GM19452 (cell line): Measurements from ENCODE around the gene CTAGE15.
"Not testable (repeated sequence)": the region's sequence is repeated elsewhere in the genome, so short reads cannot be mapped to it uniquely, and the experiment has no call there.

Experiments
- ATAC-seq: cut with Tn5 transposase; IDR thresholded peaks from one replicate; pipeline ENCODE4 v1.9.1; 2021; ENCODE audit not compliant: unreplicated experiment

CTAGE15 gene

GRCh38 chr7:143571501-143571900, at the start of gene CTAGE15:
Gene CTAGE15, plus strand, starts transcription at chr7:143571801. Its CDS starts 17 bp downstream, at chr7:143571818.
- ATAC-seq, result not testable (repeated sequence)

- not testable (repeated sequence) for ATAC-seq
Measured at GRCh38 chr7:143522309-143522916, 49.2 kb upstream of the CTAGE15 start.

DNA sequence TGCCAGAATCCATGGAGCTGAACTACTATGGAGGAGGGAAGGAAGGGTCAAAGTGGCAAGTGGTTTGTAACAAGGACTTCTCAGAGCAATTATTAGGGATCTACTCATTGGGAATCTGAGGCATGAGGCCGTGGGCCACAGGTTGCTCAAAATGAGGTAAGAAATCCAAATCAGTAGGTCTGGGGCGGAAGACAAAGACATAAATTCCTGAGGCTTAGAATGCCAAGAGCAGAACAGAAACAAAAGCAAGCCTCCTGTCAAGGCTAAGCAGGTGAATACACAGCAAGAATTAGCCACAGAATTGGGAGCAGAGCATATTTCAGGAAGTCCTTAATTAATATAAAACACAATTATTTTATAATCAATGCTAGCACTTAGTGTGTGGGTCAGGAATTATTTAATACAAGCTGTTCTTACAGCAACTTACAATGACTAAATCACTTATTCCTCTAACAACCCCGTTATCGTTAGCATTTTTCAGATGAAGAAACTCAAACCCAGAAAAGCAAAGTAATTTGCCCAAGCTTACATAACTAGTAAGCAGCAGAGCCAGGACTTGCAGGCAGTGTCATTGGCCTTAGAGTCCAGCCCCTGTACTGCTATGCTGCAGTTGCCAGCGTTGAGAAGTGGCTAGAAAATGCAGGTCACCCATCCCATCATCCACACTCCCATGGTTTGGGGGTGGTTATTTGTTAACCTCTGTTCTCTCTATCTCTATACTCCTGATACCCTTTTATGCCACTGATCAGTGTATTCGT, 40.3 kb upstream of the CTAGE15 start:
- ATAC-seq, result not testable (repeated sequence)

GRCh38 chr7:143531932-143532331, 39.7 kb upstream of the CTAGE15 start:
- not testable (repeated sequence) for ATAC-seq

GRCh38 chr7:143533213-143533839, 38.3 kb upstream of the CTAGE15 start:
- not testable (repeated sequence) for ATAC-seq

DNA sequence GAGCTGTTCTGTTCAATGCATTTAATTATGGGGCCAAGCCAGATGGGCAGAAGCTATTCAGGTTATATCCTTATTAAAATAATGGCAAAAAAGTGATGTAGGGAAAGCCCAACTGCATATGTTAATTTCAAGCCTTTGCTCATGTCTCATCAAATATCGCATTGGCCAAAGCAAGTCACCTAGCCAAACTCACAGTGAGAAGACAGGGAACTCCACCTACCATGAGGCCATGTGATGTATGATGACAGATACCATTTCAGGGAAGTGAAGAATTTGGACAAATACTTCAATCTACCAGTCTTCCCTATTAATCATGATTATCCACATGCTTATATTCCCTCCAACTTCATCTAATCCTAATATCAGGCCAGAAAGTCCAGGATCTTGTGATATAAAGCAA, 35.2 kb upstream of the CTAGE15 start:
- not testable (repeated sequence) for ATAC-seq

GRCh38 chr7:143543288-143544038, 28.1 kb upstream of the CTAGE15 start:
- not testable (repeated sequence) for ATAC-seq

GRCh38 chr7:143555968-143556367, 15.6 kb upstream of the CTAGE15 start:
- not testable (repeated sequence) for ATAC-seq

- peak; percentile 64 for ATAC-seq
Measured at GRCh38 chr7:143563306-143563705, 8.3 kb upstream of the CTAGE15 start.

GRCh38 chr7:143566001-143566400, 5.6 kb upstream of the CTAGE15 start:
- not testable (repeated sequence) for ATAC-seq

DNA sequence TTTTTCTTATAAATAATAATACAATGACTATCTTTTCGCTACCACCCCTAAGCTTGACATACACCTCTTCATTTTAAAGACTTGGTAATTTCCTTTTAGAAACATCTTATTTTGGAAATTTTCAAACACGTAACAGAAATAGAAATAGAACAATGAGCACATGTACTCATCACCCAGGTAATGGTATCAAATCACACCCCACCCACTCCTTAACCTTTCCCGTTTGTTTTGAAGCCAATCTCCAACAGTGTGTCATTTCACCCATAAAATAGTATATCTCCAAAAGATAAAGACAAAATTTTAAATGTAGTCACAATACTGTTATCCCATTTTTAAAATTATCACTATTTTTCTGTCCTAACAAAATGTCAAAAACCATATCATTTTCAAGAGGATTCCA, 16.6 kb downstream of the CTAGE15 start:
- ATAC-seq, result not testable (repeated sequence)

DNA sequence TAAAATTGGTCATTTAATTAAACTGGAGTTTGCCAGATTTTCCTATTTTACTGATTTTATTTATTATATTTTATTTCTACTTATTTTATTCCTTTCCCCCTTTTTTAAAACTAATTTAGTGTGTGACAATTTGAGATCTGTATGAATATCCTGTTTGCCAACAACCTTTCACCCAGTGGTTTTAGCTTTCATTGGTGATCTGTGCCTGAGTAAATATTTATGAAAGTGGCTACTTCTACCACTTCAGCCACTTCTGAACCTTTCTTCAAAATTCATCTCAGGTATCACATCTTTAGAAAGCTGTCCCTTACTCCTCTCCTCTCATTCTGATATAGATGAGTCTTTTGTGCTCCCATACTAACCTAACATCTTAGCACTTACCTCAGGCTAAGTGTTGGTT, 18.3 kb downstream of the CTAGE15 start:
- not testable (repeated sequence) for ATAC-seq

GRCh38 chr7:143598086-143598485, 26.5 kb downstream of the CTAGE15 start:
- ATAC-seq, result not testable (repeated sequence)

DNA sequence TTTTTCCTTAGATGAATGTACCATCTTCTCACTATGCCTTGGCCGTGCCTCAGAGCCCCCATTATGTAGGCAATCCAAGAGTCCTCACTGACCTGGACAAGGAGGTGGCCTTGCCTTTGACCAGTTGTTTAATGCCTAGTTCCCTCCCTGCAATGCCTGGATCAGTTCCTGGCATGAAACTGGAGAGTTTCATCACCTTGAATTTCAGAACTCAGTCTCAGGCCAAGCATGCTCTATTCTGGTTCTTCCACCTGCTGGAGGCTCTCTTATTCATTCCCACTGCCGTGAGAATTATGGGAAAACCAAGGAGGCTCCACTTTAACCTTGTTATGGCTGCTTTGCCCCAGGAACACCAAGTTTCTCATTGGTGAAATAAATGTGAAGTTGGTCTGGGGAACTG, 31.9 kb downstream of the CTAGE15 start:
- not testable (repeated sequence) for ATAC-seq

DNA sequence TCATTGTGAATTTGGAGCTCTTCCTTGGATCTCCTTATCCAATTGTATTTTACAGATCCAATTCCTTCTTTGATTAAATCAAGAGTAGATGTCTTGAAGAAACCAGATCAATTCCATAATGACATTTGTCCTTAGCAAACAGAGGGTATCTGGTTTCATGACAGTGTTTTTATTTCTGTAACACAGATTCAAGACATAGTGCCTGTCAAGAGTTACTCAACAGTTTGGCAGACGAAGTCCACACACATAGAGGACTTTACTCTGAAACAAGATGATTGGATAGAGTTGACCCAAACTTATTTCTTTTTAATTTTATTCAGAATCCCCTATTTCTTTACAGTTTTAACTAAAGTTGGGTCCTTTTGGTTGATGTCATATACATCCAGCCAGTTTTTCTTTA, 34.5 kb downstream of the CTAGE15 start:
- not testable (repeated sequence) for ATAC-seq

DNA sequence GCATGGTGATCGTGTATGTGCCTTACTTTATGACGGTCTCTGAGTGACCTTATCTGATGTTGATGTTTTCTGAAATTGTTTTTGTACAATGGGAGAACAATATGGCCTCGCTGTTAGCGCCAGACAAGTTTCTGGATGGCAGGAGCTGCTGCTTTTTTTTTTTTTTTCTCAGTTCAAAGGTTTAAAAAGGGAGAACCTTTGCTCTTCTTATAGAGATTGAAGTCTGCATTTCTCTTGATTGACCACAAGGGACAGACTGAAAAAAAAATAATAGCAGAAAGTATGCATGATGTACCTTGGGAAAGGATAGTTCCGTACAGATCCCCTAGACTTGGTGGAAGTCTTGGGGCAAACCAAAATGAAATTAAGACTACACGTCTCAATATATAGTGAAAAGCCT, 43.9 kb downstream of the CTAGE15 start:
- ATAC-seq, result not testable (repeated sequence)

DNA sequence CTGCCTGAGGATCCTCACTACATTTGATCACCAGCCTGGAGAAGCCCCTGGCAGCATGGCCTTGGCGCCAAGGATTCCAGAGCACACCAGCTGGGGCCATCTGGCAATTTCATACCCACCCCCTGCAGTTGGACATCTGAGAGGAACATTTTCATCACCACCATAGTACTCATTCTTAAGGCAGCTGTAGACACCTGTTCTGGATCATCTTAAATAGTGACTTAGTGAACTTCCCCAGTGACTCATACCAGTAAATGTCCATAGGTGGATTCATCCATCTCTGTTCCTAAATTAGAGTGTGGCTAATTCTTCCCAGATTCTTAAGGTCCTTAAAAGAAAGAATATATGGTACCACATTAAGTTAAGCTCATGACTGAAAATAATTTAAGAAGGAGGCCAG, 45.6 kb downstream of the CTAGE15 start:
- ATAC-seq, result not testable (repeated sequence)

- ATAC-seq, result peak; percentile 26
Measured at GRCh38 chr7:143620058-143620457, 48.5 kb downstream of the CTAGE15 start.

- peak; percentile 82 for ATAC-seq
Measured at GRCh38 chr7:143620646-143621045, 49.0 kb downstream of the CTAGE15 start, which contains the start of gene TCAF2. Gene TCAF2, plus strand, starts transcription at chr7:143620974.

- ATAC-seq, result peak; percentile 45
Measured at GRCh38 chr7:143621175-143621574, 49.6 kb downstream of the CTAGE15 start.

- peak; percentile 44 for ATAC-seq
Measured at GRCh38 chr7:143622130-143622529, 50.5 kb downstream of the CTAGE15 start.
